ENCODE results near the gene ENSA.
"Not testable (repeated sequence)": the region's sequence is repeated elsewhere in the genome, so short reads cannot be mapped to it uniquely, and the experiment has no call there.

Gene ENSA

DNA sequence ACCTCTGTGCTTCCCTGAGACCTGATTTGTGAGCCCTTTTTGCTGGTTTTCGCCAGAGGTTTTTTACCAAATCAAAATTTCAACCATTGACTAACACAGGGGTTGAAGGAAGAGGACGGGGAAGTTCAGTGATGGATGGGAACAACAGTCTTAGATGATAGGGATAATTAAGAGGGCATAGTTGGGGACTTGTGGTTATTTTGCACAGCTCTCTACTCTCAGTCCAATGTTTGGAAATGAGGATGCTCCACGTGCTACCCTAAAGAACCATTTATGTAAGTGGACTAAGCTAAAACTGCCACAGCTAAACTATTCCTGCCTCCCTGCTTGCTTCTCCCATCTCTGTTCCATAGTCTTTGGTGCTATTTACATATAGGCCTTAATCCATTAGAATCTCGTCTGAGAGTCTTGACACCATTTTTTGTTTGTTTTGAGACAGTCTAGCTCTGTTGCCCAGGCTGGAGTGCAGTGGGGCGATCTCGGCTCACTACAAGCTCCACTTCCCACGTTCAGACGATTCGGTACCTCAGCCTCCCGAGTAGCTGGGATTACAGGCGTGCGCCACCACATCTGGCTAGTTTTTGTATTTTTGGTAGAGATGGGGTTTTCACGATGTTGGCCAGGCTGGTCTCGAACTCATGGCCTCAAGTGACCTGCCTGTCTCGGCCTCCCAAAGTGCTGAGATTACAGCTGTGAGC is 49.3 kb downstream of the ENSA start:
- DNase-seq: no peak

GRCh38 chr1:150579110-150579944 is 50.1 kb downstream of the ENSA start, which contains the start of gene MCL1:
MCL1 (minus strand) TSS chr1:150579610; CDS start chr1:150579530, 80 bp downstream.
- DNase-seq: peak; percentile 97

GRCh38 chr1:150578272-150579109 is 50.9 kb downstream of the ENSA start:
- DNase-seq: peak; percentile 95

- DNase-seq: no peak
Observed at GRCh38 chr1:150577557-150578271, 51.7 kb downstream of the ENSA start.

DNA sequence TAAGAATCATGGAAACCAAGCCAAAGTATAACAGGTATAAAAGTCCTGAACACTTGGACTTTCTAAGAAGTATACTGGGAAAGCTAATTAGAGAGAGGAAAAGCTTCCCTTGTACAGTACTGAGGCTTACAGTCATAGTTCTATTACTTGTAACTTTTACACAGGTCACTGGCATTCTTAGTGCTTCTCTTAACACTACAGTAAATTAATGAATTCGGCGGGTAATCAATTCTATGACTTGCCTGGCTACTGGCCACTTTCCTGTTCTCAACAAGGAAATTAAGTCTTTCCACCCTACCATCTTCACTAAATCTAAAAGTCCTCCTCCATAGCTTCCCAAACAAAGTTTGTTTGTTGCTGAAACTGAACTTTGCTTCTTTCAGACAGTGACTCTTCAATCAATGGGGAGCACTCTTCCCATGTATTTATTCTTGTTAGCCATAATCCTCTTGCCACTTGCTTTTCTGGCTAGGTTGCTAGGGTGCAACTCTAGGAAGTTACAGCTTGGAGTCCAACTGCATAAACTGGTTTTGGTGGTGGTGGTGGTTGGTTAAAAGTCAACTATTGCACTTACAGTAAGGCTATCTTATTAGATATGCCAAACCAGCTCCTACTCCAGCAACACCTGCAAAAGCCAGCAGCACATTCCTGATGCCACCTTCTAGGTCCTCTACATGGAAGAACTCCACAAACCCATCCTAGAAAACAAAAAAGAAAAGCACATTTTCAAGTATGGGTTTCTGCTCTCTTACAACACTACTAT is 52.4 kb downstream of the ENSA start:
- no peak for DNase-seq

DNA sequence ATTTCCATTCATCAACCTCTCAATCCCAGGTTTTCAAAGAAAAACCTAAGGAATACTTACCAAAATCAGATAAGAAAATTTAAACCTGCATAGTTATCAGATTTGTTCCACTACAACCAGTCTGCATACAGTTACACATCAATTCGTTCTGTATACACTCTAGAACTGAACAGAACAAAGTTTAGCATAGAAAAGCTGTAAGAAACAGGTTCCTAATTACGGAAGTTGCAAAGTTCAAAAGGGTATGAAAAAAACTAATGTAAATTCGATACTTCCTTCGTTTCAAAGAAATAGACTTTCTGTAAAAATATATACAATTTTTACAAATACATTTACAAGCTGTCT is 53.1 kb downstream of the ENSA start:
- no peak for DNase-seq

DNA sequence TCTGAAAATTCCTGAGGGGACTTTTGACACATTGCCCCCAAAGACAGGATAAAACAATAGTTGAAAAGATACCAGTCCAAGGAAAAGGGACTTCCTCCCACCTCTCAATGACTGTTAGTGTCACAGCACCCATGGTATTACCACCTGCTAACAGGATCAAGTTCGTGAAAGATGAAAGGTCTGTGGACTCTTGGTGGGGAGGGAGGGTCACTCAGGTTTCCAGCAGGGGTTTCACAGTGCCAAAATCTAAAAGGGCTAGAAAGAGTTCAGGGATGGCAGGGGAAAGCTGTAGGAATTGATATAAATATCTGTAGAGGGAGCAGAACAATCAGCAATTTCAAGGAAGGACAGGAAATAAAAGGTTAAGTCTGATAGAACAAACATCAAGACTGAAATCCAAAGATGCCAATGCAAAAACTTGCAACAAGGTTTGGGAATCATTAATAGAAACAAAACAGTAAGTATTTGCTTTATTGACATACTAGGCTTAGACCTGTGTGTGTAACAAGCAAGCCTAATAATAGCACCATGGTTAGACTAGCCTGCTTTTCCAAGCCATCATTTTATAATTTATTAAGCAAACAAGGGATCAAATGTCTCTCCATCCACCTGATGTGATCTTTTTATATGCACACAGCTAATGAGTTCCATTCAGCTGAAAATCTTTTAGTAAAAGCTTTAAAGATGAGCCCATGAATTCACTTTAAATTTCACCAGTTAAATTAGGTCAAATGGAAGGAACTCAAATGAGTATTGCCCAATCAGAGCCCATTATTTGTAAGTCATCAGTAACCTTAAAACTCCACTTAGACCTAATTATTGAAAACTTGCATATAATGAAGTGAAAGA is 53.7 kb downstream of the ENSA start:
- DNase-seq: no peak

GRCh38 chr1:150575072-150575489 is 54.3 kb downstream of the ENSA start:
- DNase-seq: no peak

GRCh38 chr1:150574260-150575071 is 54.9 kb downstream of the ENSA start:
- no peak for DNase-seq

GRCh38 chr1:150573648-150574071 is 55.8 kb downstream of the ENSA start:
- DNase-seq: not testable (repeated sequence)

- no peak for DNase-seq
Observed at GRCh38 chr1:150572918-150573647, 56.3 kb downstream of the ENSA start.

Data from fibroblast of skin of right quadriceps (primary cell).